ENCODE results near the gene GDF7. TPM values are rescaled to one million over a fixed set of nuclear protein-coding genes. Genes with fewer than 3 reads are reported as not detected.
A peak's percentile ranks its signal among the peaks of the same experiment; 100 is the strongest.
"Not testable (repeated sequence)": the region's sequence is repeated elsewhere in the genome, so short reads cannot be mapped to it uniquely, and the experiment has no call there.

GDF7 gene
- total RNA-seq, 1 donor from 2014 or later = 24.3 TPM

DNA sequence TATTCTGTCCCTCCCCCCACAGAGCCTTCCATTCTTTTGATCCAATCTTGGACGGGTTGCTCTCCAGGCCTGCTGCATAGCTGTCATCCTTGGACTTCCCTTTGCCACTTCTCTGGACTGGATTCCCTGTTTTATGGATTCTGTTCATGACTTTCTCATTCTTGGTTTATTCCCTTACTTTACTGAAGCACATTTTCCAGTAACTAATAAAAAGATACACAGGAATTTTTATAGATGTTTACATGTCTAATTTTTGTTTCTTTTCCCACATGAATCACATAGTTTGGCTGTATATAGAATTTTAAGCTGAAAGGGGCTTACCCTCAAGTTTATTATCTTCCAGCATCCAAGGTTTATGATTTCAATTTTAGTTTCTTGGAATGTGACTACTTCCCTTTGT is 37.9 kb downstream of the GDF7 start:
- DNase-seq (ENCODE audit: extremely low spot score, unreplicated experiment) = no peak
- no peak overlapping the region for H3K27ac Mint-ChIP-seq
- TF ChIP-seq, protein P1, sequence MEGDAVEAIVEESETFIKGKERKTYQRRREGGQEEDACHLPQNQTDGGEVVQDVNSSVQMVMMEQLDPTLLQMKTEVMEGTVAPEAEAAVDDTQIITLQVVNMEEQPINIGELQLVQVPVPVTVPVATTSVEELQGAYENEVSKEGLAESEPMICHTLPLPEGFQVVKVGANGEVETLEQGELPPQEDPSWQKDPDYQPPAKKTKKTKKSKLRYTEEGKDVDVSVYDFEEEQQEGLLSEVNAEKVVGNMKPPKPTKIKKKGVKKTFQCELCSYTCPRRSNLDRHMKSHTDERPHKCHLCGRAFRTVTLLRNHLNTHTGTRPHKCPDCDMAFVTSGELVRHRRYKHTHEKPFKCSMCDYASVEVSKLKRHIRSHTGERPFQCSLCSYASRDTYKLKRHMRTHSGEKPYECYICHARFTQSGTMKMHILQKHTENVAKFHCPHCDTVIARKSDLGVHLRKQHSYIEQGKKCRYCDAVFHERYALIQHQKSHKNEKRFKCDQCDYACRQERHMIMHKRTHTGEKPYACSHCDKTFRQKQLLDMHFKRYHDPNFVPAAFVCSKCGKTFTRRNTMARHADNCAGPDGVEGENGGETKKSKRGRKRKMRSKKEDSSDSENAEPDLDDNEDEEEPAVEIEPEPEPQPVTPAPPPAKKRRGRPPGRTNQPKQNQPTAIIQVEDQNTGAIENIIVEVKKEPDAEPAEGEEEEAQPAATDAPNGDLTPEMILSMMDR (conservative IDR thresholded peaks at IDR 0.05) = no peak
- H3K4me3 Mint-ChIP-seq = no peak overlapping the region
- peaks cover 4% of the 10 kb centered on the region for H3K36me3 Mint-ChIP-seq
- H3K27me3 Mint-ChIP-seq = no peaks in the 10 kb centered on the region
- H3K9me3 Mint-ChIP-seq = no peaks in the 10 kb centered on the region
- no peaks in the 10 kb centered on the region for H3K4me1 Mint-ChIP-seq (ENCODE audit: unreplicated experiment)

DNA sequence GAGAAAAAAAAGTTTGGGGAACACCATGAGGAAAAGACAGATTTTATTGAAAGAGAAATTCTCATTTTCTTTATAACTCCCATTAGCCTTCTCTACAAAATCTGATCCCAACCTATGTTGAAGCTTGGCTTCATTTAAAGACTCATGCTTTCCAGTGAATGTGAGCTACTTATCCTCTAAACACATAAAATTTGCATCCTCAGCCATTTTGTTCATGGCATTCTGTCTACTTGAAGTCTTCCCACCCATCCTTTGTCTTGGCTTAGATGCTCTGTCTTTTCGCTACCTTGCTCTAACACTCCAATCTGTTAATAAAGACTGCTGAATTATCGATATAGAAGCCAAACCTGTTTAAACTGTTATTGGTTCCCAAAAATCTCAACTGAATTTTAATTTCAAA is 39.3 kb downstream of the GDF7 start:
- H3K9me3 Mint-ChIP-seq = no peaks in the 10 kb centered on the region
- H3K27me3 Mint-ChIP-seq = no peaks in the 10 kb centered on the region
- TF ChIP-seq, protein P1 (conservative IDR thresholded peaks at IDR 0.05) = no peak
- no peak overlapping the region for H3K27ac Mint-ChIP-seq
- no peaks in the 10 kb centered on the region for H3K4me1 Mint-ChIP-seq (ENCODE audit: unreplicated experiment)
- H3K36me3 Mint-ChIP-seq = peaks cover 10% of the 10 kb centered on the region
- H3K4me3 Mint-ChIP-seq = no peak overlapping the region
- no peak for DNase-seq (ENCODE audit: extremely low spot score, unreplicated experiment)

DNA sequence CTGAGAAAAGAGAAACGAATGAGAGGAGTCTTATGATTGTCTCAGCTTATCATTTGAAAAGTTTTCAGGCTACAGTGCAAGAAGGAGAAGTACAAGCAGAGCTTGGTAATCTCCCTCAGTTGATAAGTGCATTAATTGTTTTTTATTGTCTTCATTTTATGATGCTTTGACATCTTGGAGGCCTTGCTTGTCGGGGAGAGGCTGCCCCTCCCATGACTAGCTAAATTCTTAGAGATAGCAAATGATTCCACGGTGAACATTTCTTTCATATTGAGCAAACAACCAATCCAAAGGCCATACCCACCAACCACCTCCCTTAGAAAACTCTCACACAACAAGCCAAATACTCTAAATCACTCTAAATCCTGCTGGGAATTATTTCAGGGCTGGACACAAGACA is 39.8 kb downstream of the GDF7 start:
- no peak overlapping the region for H3K27ac Mint-ChIP-seq
- no peaks in the 10 kb centered on the region for H3K4me1 Mint-ChIP-seq (ENCODE audit: unreplicated experiment)
- no peaks in the 10 kb centered on the region for H3K27me3 Mint-ChIP-seq

DNA sequence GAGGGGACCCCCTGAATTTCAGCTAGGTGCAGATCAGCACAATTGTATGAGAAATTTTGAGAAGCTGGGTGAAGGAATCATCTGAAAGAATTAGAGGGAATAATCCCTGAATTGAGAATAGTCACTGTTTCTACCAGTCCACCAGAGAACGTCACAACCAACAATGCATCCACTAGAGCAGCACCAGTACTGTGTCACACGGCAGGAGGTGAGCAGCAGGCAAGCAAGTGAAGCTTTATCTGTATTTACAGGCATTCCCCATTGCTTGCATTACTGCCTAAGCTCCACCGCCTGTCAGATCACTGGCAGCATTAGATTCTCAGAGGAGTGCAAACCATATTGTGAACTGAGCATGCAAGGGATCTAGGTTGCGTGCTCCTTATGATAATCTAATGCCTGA is 40.7 kb downstream of the GDF7 start:
- no peaks in the 10 kb centered on the region for H3K4me1 Mint-ChIP-seq (ENCODE audit: unreplicated experiment)
- no peaks in the 10 kb centered on the region for H3K9me3 Mint-ChIP-seq
- DNase-seq (ENCODE audit: extremely low spot score, unreplicated experiment) = no peak
- TF ChIP-seq, protein P1 (conservative IDR thresholded peaks at IDR 0.05) = no peak
- no peak overlapping the region for H3K4me3 Mint-ChIP-seq
- H3K27ac Mint-ChIP-seq = peak overlapping the region; percentile 8
- no peaks in the 10 kb centered on the region for H3K27me3 Mint-ChIP-seq
- H3K36me3 Mint-ChIP-seq = peaks cover 10% of the 10 kb centered on the region

More for the DNA sequence above, 39.8 kb downstream of the GDF7 start:
- Mint-ChIP-seq H3K9me3 (no peaks in the 10 kb centered on the region), H3K36me3 (peaks cover 10% of the 10 kb centered on the region), H3K4me3 (no peak overlapping the region)
- TF ChIP-seq, protein P1 (conservative IDR thresholded peaks at IDR 0.05) = no peak
- no peak for DNase-seq (ENCODE audit: extremely low spot score, unreplicated experiment)

DNA sequence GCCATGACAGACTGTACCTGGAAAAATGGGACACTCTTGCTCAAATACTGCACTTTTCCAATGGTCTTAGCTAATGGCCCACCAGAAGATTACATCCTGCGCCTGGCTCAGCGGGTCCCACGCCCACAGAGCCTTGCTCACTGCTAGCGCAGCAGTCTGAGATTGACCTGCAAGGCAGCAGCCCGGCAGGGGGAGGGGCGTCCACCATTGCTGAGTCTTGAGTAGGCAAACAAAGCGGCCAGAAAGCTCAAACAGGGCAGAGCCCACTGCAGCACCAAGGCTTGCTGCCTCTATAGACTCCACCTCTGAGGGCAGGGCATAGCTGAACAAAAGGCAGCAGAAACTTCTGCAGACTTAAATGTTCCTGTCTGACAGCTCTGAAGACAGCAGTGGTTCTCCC is 44.7 kb downstream of the GDF7 start:
- not testable (repeated sequence) for DNase-seq (ENCODE audit: extremely low spot score, unreplicated experiment); H3K4me3 Mint-ChIP-seq; H3K27me3 Mint-ChIP-seq; H3K4me1 Mint-ChIP-seq (ENCODE audit: unreplicated experiment); H3K9me3 Mint-ChIP-seq; H3K27ac Mint-ChIP-seq
- peaks cover 36% of the 10 kb centered on the region for H3K36me3 Mint-ChIP-seq

DNA sequence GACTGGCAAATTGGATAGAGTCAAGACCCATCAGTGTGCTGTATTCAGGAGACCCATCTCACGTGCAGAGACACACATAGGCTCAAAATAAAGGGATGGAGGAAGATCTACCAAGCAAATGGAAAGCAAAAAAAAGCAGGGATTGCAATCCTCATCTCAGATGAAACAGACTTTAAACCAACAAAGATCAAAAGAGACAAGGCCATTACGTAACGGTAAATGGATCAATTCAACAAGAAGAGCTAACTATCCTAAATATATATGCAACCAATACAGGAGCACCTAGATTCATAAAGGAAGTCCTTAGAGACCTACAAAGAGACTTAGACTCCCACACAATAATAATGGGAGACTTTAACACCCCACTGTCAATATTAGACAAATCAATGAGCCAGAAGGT is 46.6 kb downstream of the GDF7 start:
- H3K36me3 Mint-ChIP-seq = peaks cover 43% of the 10 kb centered on the region
- H3K27ac Mint-ChIP-seq; H3K4me3 Mint-ChIP-seq; H3K4me1 Mint-ChIP-seq (ENCODE audit: unreplicated experiment); DNase-seq (ENCODE audit: extremely low spot score, unreplicated experiment); H3K9me3 Mint-ChIP-seq; H3K27me3 Mint-ChIP-seq: not testable (repeated sequence)

DNA sequence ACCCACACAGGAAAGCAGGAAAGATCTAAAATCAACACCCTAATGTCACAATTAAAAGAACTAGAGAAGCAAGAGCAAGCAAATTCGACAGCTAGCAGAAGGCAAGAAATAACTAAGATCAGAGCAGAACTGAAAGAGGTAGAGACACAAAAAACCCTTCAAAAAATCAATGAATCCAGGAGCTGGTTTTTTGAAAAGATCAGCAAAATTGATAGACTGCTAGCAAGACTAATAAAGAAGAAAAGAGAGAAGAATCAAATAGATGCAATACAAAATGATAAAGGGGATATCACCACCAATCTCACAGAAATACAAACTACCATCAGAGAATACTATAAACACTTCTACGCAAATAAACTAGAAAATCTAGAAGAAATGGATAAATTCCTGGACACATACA is 47.5 kb downstream of the GDF7 start:
- H3K27me3 Mint-ChIP-seq; H3K27ac Mint-ChIP-seq; DNase-seq (ENCODE audit: extremely low spot score, unreplicated experiment); H3K4me3 Mint-ChIP-seq; H3K4me1 Mint-ChIP-seq (ENCODE audit: unreplicated experiment); H3K9me3 Mint-ChIP-seq: not testable (repeated sequence)
- H3K36me3 Mint-ChIP-seq = peaks cover 45% of the 10 kb centered on the region

DNA sequence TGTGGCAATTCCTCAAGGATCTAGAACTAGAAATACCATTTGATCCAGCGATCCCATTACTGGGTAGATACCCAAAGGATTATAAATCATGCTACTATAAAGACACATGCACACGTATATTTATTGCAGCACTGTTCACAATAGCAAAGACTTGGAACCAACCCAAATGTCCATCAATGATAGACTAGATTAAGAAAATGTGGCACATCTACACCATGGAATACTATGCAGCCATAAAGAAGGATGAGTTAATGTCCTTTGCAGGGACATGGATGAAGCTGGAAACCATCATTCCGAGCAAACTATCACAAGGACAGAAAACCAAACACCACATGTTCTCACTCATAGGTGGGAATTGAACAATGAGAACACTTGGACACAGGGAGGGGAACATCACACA is 49.2 kb downstream of the GDF7 start:
- H3K27ac Mint-ChIP-seq; H3K4me3 Mint-ChIP-seq; H3K4me1 Mint-ChIP-seq (ENCODE audit: unreplicated experiment); DNase-seq (ENCODE audit: extremely low spot score, unreplicated experiment); H3K27me3 Mint-ChIP-seq: not testable (repeated sequence)
- H3K36me3 Mint-ChIP-seq = peaks cover 54% of the 10 kb centered on the region
- peaks cover 14% of the 10 kb centered on the region for H3K9me3 Mint-ChIP-seq

Measured in type B pancreatic cell (in vitro differentiated cells).